Effector memory CD4-positive, alpha-beta T cell (primary cell): ENCODE measurements around the gene PPP2R2C.

Source experiments
- DNase-seq, 3 donors: peaks; one replicate each; pipeline ENCODE4 v3.0.0-alpha.2; 2020
- H3K27ac ChIP-seq: 2 replicates; pipeline ENCODE4 v1.7.0; 2013; ENCODE audit warnings: mild to moderate bottlenecking, low read length, moderate library complexity; ENCODE audit not compliant: insufficient read depth, poor library complexity, severe bottlenecking
- H3K27me3 ChIP-seq: replicated peaks from 2 replicates; pipeline ENCODE4 v1.7.0; 2013; ENCODE audit warnings: mild to moderate bottlenecking, low read length; ENCODE audit not compliant: insufficient read depth, control insufficient read depth, poor library complexity, severe bottlenecking
- H3K36me3 ChIP-seq: 2 replicates; pipeline ENCODE4 v1.7.0; 2013; ENCODE audit warnings: mild to moderate bottlenecking, low read length, moderate library complexity; ENCODE audit not compliant: control insufficient read depth, insufficient read depth
- H3K4me1 ChIP-seq: 2 replicates; pipeline ENCODE4 v1.7.0; 2013; ENCODE audit warnings: low read length, mild to moderate bottlenecking; ENCODE audit not compliant: control insufficient read depth, insufficient read depth, poor library complexity, severe bottlenecking
- H3K4me3 ChIP-seq: 2 replicates; pipeline ENCODE4 v1.7.0; 2013; ENCODE audit warnings: low read length, low read depth, mild to moderate bottlenecking; ENCODE audit not compliant: insufficient read depth, poor library complexity, severe bottlenecking
- H3K9me3 ChIP-seq: 2 replicates; pipeline ENCODE4 v1.7.0; 2013; ENCODE audit warnings: mild to moderate bottlenecking, low read length, moderate library complexity; ENCODE audit not compliant: control insufficient read depth

Gene PPP2R2C

DNA sequence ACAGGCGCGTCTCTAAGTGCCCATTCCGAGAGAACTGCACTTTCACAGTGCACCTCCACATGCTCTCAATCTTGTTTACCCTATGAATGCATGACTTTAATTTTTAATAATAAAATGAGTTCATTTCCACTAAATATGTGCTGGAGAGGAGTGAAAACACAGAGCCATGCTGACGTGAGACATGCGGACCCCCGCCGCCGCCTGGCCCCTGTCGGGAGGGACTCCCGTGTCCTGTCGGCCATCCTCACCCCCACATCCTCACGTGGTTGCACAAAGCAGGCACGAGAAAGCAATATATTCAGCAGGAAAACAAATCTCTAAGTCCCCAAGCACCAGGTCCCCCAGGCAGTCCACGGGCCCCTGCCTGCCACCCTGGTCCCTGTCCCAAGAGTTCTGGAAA, 23.1 kb downstream of the PPP2R2C start:
- Histone ChIP-seq H3K4me3 (no peak overlapping the region), H3K36me3 (no peaks in the 10 kb centered on the region), H3K27ac (no peak overlapping the region), H3K9me3 (no peaks in the 10 kb centered on the region), H3K4me1 (no peaks in the 10 kb centered on the region), H3K27me3 (no peaks in the 10 kb centered on the region)
- no peak for DNase-seq

DNA sequence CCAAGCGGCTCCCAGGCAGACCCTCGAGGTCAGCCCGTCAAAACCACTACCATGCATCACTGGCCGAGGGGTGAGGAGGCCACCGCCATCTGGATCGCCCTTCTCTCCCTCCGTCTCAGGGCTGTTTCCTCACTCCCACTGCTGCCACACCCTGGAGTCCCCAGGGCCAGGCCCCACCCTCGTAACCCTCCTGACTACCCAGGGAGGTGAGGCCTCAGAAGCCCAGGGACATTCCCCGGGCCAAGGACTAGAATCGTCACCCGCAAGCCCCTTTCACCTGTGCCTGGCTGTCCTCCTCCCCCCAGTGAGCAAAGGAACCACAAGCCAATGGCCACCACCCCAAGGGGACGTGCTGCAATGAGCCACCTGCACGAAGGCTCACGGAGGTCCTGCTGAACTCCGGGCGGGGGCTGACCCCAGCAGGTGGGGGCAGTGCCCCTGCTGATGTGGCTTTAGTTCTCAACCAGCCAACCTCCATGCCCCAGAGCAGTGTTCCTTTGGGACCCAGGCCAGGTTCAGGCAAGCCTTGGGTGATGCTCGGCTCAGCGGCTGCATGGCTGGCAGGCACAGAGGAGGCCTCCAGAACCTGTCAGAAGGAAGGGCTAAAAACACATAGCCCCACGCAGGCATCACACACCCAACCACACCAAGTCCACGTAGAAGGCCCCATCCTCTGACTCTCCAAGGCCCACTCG, 23.8 kb downstream of the PPP2R2C start:
- H3K4me3 ChIP-seq = no peak overlapping the region
- H3K9me3 ChIP-seq = no peaks in the 10 kb centered on the region
- no peaks in the 10 kb centered on the region for H3K27me3 ChIP-seq
- no peak overlapping the region for H3K27ac ChIP-seq
- no peak for DNase-seq
- no peaks in the 10 kb centered on the region for H3K36me3 ChIP-seq
- no peaks in the 10 kb centered on the region for H3K4me1 ChIP-seq

DNA sequence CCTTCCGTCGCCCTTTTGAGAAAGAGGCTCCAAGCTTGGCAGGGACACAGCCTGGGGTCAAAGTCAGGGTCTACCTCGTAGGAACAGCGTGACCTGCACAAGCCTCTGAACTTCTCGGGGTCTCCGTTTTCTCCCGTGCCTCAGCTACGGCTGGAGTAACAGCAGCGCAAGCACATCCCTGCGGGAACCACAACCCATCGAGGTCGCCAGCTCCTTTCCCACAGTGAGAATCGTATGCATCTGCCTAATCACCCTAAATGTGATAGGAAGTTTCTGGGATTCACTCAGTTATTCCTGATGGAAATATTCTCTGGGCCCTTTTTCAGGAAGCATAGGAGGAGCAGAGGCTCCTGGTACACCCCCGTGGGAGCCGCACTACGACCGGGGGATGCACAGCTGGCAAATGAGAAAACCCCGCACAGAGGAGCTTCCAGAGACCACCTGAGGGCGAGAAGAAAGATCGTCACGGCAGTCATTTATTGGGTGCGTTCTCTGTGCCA, 24.7 kb downstream of the PPP2R2C start:
- H3K9me3 ChIP-seq = no peaks in the 10 kb centered on the region
- no peak for DNase-seq
- H3K4me1 ChIP-seq = no peaks in the 10 kb centered on the region
- H3K36me3 ChIP-seq = no peaks in the 10 kb centered on the region
- H3K27me3 ChIP-seq = no peaks in the 10 kb centered on the region
- H3K27ac ChIP-seq = no peak overlapping the region
- no peak overlapping the region for H3K4me3 ChIP-seq

DNA sequence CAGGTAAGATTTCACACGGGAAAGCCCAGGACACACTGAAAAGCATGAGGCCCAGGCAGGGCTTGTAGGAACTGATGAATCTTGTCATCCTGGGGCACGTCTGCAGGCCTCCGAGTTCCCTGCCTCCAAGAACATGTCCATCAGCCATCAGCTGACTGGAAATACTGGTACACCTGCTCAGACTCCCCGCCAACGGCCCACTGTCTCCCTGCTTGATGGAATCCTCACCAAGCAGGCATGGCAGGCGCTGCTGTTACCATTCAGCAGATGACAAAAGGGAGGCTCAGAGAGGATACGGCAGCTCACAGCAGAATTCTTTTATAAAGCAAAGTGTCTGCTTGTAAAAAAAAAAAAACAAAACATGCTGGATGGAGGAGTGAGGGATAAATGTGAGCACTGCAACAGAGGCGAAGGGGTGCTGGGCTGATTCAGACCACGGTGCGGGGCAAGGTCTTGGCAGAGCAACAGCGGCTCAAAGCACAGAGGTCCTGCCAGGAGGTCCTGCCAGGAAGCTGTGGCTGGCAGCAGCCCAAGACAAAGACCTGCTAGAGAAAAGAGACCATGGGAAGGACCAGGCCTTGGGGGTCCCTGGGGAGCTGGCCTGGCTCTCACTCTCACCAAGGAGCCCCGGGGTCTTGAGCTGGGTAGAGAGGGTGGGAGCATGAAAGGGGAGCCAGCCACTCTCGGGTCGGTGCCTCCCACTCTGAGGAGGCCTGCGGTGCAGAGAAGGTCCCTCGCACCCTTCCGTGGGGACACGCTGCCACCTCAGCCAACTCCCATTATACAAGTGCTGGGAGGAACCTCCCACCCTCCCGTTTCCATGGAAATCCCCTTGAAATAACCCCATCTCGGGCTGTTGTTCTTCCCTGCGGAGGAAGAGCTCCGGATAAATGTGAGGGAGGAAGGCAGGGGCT, 25.6 kb downstream of the PPP2R2C start:
- Histone ChIP-seq H3K36me3 (no peaks in the 10 kb centered on the region), H3K4me3 (no peak overlapping the region), H3K27me3 (no peaks in the 10 kb centered on the region), H3K27ac (no peak overlapping the region), H3K4me1 (no peaks in the 10 kb centered on the region), H3K9me3 (no peaks in the 10 kb centered on the region)
- no peak for DNase-seq

DNA sequence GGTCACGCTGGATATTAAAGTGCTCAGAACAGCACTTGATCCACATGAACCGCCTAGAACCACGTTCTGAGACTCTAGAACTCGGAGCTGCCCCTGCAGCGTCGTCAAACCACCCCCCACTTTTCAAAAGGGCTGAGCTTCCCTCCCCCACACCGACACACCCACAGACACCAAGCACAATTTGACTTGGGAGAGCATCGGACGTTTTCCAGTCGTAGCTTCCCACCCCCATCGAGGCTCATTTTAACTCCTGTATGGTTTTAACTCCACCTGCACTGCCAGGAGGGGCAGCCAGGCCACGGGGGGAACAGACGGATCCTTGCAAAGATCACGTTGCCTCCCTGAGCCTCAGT, 26.3 kb downstream of the PPP2R2C start:
- H3K36me3 ChIP-seq = no peaks in the 10 kb centered on the region
- no peaks in the 10 kb centered on the region for H3K4me1 ChIP-seq
- H3K27me3 ChIP-seq = no peaks in the 10 kb centered on the region
- H3K4me3 ChIP-seq = no peak overlapping the region
- H3K9me3 ChIP-seq = no peaks in the 10 kb centered on the region
- DNase-seq = no peak
- H3K27ac ChIP-seq = no peak overlapping the region

DNA sequence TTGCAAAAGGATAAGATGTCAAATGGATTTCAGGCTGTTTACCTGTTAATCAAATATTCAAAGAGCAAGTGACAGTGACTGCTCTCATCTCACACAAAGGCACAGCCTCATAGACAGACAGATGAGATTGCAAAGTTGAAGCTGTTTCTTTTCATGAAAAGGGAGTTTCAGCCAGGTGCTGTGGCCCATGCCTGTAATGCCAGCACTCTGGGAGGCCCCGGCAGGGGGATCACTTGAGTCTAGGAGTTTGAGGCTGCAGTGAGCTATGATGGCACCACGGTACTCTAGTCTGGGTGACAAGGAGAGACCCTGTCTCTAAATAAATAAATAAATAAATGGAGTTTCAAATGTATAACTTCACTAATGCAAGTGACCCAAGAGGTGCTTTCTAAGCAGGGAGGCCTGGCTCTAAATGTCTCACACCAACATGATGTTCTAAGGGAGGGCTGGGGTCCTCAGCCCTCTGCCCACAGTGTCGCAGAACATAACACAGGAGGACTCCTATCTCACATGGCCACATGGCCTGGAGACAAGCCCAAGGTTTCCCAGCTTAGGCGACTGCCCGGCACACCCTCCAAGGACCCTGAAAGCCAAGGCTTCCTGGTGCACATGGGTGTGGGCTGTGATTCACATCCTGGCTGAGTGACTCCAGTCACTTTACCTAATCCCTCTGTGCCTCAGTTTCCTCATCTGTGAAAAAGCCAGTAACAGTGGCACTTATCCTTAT, 26.8 kb downstream of the PPP2R2C start:
- no peak overlapping the region for H3K27ac ChIP-seq
- H3K27me3 ChIP-seq = no peaks in the 10 kb centered on the region
- DNase-seq = no peak
- no peaks in the 10 kb centered on the region for H3K9me3 ChIP-seq
- no peaks in the 10 kb centered on the region for H3K36me3 ChIP-seq
- H3K4me1 ChIP-seq = no peaks in the 10 kb centered on the region
- H3K4me3 ChIP-seq = no peak overlapping the region

DNA sequence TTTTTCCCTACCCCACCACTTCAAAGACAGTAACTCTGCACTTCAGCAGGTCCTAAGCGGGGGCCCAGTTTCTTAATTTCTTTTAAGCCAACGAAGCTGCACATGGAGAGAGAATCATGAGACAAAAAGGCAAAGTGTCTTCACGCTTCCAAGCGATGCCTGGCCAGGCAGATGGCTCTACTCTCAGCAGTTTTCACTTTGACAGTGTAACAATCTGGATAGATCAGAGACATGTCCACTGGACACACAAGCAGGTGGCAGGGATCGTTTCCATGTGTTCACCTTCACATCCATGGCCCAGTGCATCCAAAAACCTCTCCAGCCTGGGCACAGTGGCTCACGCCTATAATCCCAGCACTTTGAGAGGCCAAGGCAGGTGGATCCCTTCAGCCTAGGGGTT, 27.8 kb downstream of the PPP2R2C start:
- no peaks in the 10 kb centered on the region for H3K36me3 ChIP-seq
- no peaks in the 10 kb centered on the region for H3K27me3 ChIP-seq
- H3K9me3 ChIP-seq = no peaks in the 10 kb centered on the region
- H3K4me3 ChIP-seq = no peak overlapping the region
- no peak for DNase-seq
- no peak overlapping the region for H3K27ac ChIP-seq
- no peaks in the 10 kb centered on the region for H3K4me1 ChIP-seq

DNA sequence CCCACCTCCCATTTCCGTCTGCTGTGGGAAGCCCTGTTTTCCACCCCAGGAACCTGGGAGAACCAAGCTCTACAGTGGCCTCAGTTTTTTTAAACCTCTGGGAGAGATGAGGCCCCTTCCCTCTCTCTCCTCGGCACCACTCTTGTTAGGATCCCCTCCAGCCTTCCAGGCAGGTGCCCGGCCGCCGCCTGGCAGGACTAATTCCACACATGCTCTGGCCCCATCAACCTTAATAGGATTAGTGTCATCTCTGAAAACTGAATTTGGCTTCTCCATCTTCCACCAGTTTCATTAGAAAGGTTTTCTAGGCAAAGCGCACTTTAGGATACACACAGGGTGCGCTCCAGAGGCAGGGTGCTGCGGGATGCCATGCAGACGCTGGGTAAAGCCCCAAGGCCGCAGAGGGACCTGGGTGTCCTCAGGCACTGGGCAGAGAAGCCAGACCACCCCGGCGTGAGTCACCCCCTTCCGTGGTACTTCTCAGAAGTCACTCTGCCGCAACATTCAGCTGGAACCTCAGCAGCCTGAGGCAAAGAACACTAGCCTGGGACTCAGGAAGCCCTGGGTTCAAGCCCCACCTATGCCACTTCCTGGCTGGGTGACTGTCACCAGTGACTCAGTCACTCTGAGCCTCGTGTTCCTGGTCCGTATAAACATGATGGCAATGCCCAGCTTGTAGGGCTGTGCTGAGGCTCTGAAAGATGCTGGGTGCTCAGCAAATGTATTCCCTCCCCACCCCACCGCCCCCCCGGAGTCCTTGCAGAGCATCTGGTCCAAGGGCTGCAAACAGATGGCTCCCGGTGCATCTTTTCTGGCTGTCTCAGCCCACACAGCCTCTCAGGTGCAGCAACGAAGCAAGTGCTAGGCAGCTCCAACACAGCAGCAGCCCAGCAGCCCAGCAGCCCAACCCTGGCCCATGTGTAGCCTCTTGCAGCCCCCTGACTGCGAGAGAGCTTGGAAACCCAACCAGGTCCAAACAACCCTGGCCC, 29.1 kb downstream of the PPP2R2C start:
- Histone ChIP-seq H3K36me3 (no peaks in the 10 kb centered on the region), H3K4me3 (no peak overlapping the region), H3K9me3 (no peaks in the 10 kb centered on the region), H3K27me3 (no peaks in the 10 kb centered on the region), H3K27ac (no peak overlapping the region), H3K4me1 (no peaks in the 10 kb centered on the region)
- DNase-seq = no peak

DNA sequence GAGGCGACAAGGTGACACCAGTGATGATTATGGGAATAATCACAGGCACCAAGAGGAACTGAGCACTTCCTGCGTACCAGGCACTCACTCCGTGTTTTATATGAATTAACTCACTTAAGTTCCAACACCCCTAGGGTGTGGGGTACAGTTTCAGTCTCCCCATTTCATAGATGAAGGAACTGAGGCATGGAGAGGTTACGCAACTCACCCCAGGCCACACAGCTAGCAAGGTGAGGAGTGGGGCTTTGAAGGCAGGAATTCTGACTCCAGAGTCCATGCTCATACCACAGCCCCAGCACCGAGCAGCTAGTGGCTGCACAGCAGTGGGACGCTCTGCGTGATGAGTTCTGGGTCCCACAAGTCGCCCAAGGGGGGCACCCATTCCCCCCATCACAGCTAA, 29.9 kb downstream of the PPP2R2C start:
- no peaks in the 10 kb centered on the region for H3K36me3 ChIP-seq
- H3K27ac ChIP-seq = no peak overlapping the region
- no peak for DNase-seq
- H3K9me3 ChIP-seq = no peaks in the 10 kb centered on the region
- H3K27me3 ChIP-seq = no peaks in the 10 kb centered on the region
- H3K4me1 ChIP-seq = no peaks in the 10 kb centered on the region
- no peak overlapping the region for H3K4me3 ChIP-seq
